GM18508 (cell line): ENCODE measurements around the gene MED27.

Experiments used
- ATAC-seq: cut with Tn5 transposase; IDR thresholded peaks from one replicate; pipeline ENCODE4 v1.9.1; 2021; ENCODE audit warnings: moderate number of reproducible peaks; ENCODE audit not compliant: insufficient read depth, unreplicated experiment

MED27 gene

DNA sequence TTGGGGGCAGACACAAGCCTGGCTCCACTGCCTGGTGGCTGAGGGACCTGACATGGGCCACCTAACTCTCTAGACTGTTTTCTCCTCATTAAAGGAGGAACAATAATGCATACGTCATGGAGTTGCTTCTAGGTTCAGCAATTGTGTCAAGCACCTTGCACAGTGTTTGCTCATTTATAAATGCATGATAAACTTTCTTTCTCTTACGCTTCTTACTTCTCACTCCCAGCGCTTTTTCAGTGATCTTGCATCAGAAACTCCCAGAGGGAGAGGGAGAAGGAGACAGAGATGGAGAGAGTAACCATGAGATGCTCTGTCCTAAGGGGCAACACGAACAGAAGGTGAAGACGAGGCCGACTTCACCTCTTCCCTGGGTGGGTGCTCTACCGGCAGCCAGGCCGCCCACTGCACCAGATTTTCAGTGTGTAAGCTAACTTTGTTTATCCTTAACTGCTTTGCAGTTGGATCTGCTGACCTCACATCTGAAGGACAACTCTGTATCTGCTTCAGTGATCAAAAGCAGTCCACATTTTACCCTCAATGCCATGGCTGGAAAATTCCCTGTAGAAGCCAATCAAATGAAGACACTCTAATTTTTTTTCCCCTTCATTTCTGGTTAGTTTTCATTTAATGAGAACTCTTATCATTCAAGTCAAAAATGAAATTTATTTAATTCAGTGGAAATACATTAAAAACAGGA is 35.3 kb downstream of the MED27 start:
- no peak for ATAC-seq

- no peak for ATAC-seq
Measured at GRCh38 chr9:132043708-132044107, 36.0 kb downstream of the MED27 start.

- ATAC-seq, result no peak
Measured at GRCh38 chr9:132042324-132042723, 37.3 kb downstream of the MED27 start.

- ATAC-seq, result no peak
Measured at GRCh38 chr9:132041798-132042197, 37.9 kb downstream of the MED27 start.

DNA sequence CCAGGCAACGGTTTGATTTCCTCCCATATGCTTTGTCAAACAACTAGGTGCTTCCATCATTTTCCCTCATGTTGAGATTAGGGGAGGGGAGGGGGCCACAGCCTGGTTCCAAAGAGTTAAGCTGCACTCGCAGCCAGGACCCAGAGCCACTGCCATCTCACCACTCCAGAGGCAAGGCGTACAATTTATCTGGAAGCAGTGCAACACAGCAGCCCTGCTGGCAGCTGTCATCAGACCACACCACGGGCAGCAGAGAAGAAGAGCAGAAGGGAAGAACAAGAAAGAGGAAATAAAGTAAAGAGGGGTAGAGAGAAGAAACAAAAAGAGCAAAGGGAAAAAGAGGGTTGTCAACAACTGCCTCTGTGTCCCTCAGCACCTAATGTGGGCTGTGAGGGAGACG is 38.9 kb downstream of the MED27 start:
- ATAC-seq, result no peak

DNA sequence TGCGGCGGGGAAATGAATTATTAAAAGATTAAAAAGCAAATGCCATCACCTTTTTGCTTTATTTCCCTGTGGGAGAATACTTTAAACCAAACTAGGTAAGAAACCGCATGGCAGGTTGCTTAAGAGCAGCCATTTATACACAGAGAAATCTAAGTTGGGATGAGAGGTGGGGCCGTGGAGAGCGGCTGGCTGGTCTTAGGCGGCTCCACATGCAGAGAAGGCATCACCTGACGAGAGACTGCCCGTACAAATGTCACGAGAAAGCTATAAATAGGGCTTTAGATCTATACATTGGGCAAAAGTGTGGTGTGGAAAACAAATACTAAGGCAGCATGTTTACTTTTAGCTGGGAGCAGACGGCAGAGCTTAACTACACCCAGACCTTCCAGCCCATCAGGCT is 39.4 kb downstream of the MED27 start:
- no peak for ATAC-seq

DNA sequence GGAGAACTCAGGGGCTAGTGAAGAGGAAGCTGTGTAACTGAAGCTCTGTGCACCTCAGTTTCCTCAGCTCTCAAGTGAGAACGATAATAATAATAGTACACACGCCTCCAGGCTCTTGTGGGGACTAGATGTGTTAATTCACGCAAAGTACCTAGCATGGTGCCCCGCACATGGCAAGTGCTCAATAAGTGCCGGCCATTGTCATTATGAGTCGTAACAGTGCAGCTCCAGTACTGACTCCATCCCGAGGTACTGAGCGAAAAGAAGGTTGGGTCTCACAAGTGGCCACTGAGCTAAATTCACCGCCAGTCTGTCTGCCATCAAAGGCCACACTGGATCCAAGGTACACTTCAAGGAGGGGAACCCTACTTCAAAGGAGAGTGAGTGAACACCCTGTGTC is 40.4 kb downstream of the MED27 start:
- ATAC-seq, result no peak

- no peak for ATAC-seq
Measured at GRCh38 chr9:132037458-132037857, 42.2 kb downstream of the MED27 start.

DNA sequence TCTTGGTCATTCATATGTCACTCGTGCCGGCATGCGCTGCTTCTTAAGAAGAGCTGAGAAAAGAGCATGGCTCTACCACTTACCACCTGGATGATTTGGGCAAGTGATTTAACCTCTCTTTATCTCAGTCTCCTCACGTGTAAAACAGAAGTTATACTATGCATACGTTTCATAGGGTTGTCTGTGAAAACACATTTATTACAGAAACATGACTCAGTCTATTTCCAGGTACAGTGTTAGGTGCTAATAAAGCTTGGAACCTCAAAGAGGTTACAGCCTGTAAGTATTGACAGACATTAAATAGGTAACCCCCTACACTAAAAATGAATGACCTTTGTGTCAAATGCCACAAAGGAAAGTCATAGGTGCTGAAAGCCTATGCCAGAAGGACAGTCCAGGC is 43.1 kb downstream of the MED27 start:
- ATAC-seq, result no peak

- no peak for ATAC-seq
Measured at GRCh38 chr9:132035679-132036078, 44.0 kb downstream of the MED27 start.

- ATAC-seq, result no peak
Measured at GRCh38 chr9:132032238-132032950, 47.3 kb downstream of the MED27 start.

DNA sequence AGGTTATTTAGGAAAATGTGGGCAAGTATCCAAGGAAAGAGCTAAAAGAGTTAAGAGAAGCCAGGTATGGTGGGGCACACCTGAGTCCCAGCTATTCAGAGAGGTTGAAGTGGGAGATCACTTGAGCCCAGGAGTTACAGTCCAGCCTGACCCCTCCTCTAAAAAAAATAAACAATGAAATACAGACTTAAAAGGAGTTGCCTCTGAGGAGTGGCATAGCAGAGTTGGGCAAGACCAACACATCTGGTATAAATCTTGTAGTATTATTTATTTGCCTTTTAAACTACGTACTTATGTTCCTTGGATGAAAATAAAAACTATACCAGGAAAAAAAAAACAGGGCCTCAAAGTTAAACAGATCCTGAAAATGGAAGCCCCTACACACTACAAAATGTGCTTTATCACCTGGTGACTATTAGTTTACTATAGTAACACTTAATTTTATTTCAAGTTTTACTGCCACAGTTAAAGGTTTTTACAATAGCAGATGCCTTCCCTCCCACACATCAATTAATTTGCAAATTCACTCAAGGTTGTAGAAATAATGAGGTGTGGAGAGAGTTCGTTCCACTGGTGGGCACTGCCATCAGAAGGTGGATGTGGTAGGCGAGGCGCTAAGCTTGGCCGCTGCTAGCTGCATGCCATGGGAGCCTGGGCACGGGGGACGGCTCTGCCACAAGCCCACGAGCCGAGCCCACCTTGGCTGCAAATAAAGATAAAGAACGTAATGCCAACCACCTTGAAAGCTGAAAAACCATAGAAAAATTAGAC is 48.0 kb downstream of the MED27 start:
- no peak for ATAC-seq

GRCh38 chr9:132030626-132031325 is 48.9 kb downstream of the MED27 start:
- ATAC-seq, result no peak

- ATAC-seq, result no peak
Measured at GRCh38 chr9:132027752-132028663, 51.7 kb downstream of the MED27 start.

GRCh38 chr9:132026932-132027585 is 52.6 kb downstream of the MED27 start:
- ATAC-seq, result no peak

DNA sequence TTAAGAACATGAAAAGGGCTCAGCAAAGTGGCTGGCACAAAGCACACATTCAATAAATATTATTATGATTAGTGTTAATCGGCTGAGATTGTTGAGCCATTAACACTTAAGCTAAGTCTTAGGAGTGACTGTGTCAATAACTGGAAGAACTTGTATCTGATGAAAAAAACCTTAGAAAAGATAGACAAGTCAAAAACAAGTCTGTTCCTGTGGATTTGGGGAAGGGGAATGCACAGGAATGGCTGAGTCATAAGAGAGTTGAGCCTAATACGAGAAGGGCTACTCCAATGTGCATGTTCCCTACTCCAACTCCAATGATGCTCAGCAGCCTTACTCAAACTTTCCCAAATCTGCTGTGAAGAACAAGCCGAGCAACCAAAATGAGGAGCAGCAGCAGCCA is 53.9 kb downstream of the MED27 start:
- no peak for ATAC-seq

GRCh38 chr9:132024589-132024988 is 55.1 kb downstream of the MED27 start:
- ATAC-seq, result no peak

GRCh38 chr9:132023419-132024180 is 56.1 kb downstream of the MED27 start:
- ATAC-seq, result no peak
